Lung (tissue), 12 donors: ENCODE data around the gene RHOB. TPM values are rescaled to one million over a fixed set of nuclear protein-coding genes. Genes with fewer than 3 reads are reported as not detected.

Source experiments
- ATAC-seq: fragments of 200-7000 bp; cut with Tn5 transposase; one replicate; pipeline ENCODE4 v1.9.1; 2020; ENCODE audit warnings: moderate number of reproducible peaks; ENCODE audit not compliant: insufficient read depth, low FRiP score
- DNase-seq, 3 donors: peaks; one replicate each; pipeline ENCODE4 v3.0.0-alpha.2; 2013 to 2017
- H3K27ac ChIP-seq, 2 donors: one replicate each; pipeline ENCODE4 v1.5.1; 2013; ENCODE audit warnings: mild to moderate bottlenecking in 2 of 2, moderate library complexity in 2 of 2, control low read depth in 1 of 2, inconsistent platforms in 1 of 2, low read depth in 1 of 2, low read length in 1 of 2
- H3K27me3 ChIP-seq, 3 donors: one replicate each; pipeline ENCODE4 v1.5.1; 2013; ENCODE audit warnings: low read length in 2 of 3; ENCODE audit not compliant: control insufficient read depth in 3 of 3, insufficient read depth in 3 of 3
- H3K36me3 ChIP-seq, 4 donors: one replicate each; pipeline ENCODE4 v1.5.1; 2013; ENCODE audit warnings: low read length in 4 of 4, mild to moderate bottlenecking in 1 of 4, moderate library complexity in 1 of 4; ENCODE audit not compliant: control insufficient read depth in 4 of 4, insufficient read depth in 4 of 4
- H3K4me1 ChIP-seq, 5 donors: one replicate each; pipeline ENCODE4 v1.5.1; 2013; ENCODE audit warnings: low read length in 5 of 5, mild to moderate bottlenecking in 2 of 5, moderate library complexity in 1 of 5; ENCODE audit not compliant: control insufficient read depth in 5 of 5, insufficient read depth in 5 of 5
- H3K4me3 ChIP-seq: one replicate; pipeline ENCODE4 v1.5.1; 2013; ENCODE audit warnings: mild to moderate bottlenecking, control low read depth, moderate library complexity
- H3K9ac ChIP-seq, 2 donors: one replicate each; pipeline ENCODE4 v1.5.1; 2013; ENCODE audit warnings: low read length in 2 of 2, control low read depth in 1 of 2; ENCODE audit not compliant: insufficient read depth in 1 of 2
- H3K9me3 ChIP-seq, 4 donors: one replicate each; pipeline ENCODE4 v1.5.1; 2013; ENCODE audit warnings: low read length in 3 of 4, mild to moderate bottlenecking in 1 of 4, moderate library complexity in 1 of 4; ENCODE audit not compliant: control insufficient read depth in 4 of 4, insufficient read depth in 3 of 4
- WGBS, 2 donors: extraction: QIAGEN DNeasy Blood & Tissue Kit; methylation state at CpG; one replicate each; pipeline ENCODE4 v1.1.7; 2013; 5-methylcytosine and 5-hydroxymethylcytosine counted together
- polyA plus RNA-seq, 2 donors: library from polyadenylated mRNA; stranded (reverse); fragments of 200-250 nt; gene quantifications; one replicate each; pipeline ENCODE4 v1.2.1, GENCODE V29; 2013
- total RNA-seq, 2 donors: library from RNA; depleted of rRNA in 1 of 2; stranded (reverse); fragments of >200 nt in 1 of 2; gene quantifications; one replicate each; pipeline ENCODE4 v1.2.1, GENCODE V29; 2014 to 2021
- TF ChIP-seq, protein P1 (sequence below): IDR thresholded peaks from 2 replicates; pipeline ENCODE4 v1.5.1; 2012; ENCODE audit warnings: mild to moderate bottlenecking; ENCODE audit errors: control extremely low read depth, extremely low read depth
- donor health status: control.
- donor health status: control.
- donor health status: Bipolar disorder and iron deficiency.
- donor health status: healthy.
- donor health status: DM: yes; HTN: yes; CAD: no.

Gene RHOB
- total and polyA plus RNA-seq, 4 donors, result 93.2 to 354 (median 249) TPM

DNA sequence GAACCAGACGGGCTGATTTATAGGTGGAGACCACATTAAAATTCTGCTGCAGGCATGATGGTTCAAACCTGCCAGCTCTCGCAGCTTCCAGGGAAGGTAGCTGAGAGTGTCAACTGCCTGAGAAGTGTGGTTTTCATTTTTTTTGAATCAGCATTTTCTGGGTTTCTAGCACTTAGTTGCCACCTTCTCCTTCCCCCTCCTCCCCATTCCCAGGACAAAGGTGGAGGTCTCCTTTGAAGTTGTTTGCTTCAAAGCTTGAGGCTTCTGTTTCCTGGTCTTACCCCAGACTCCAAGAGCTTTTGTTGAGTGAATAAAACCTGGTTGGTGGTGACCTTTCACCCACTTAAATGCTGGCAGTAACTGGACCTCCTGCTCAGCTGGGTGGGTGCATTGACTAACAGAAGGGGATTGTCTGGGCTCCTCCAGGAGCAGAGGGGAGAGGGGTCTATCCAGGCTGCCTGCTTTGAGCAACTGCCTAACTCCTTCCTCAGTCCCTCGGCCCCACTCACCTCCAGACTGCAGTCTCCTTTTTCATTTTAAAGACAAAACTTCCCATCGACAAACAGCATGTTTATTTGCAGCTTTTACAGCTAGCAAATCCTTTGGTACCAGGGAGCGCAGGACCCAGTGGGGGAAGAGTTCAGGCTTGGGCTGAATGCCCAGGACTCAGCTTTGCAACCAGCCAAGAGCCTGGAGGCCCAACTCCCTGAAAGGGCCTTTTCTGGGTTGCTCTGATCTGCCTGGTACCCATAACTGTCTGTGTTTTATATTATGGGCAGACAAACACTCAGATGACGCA is 3.5 kb downstream of the RHOB start:
- TF ChIP-seq, protein P1, sequence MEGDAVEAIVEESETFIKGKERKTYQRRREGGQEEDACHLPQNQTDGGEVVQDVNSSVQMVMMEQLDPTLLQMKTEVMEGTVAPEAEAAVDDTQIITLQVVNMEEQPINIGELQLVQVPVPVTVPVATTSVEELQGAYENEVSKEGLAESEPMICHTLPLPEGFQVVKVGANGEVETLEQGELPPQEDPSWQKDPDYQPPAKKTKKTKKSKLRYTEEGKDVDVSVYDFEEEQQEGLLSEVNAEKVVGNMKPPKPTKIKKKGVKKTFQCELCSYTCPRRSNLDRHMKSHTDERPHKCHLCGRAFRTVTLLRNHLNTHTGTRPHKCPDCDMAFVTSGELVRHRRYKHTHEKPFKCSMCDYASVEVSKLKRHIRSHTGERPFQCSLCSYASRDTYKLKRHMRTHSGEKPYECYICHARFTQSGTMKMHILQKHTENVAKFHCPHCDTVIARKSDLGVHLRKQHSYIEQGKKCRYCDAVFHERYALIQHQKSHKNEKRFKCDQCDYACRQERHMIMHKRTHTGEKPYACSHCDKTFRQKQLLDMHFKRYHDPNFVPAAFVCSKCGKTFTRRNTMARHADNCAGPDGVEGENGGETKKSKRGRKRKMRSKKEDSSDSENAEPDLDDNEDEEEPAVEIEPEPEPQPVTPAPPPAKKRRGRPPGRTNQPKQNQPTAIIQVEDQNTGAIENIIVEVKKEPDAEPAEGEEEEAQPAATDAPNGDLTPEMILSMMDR, result no peak
- peak; percentile 73 to 85 (median 82) for DNase-seq

DNA sequence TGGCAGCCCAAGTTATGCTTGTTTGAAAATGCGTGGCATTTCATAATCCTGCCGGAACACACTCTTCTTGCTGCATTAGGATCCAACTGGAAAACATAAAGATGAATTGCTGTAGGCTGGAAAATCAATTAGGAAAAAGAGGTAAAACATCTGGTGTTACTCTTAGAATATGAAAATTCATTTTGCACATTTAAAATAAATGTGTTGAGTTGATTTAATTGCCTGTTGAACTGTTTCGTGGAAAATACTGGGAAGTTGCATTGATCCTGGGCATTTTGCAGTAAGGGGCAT is 4.1 kb downstream of the RHOB start:
- no peaks in the 10 kb centered on the region for H3K9me3 ChIP-seq
- H3K4me3 ChIP-seq, result no peak overlapping the region
- peaks cover 0 to 38% (median 14%) of the 10 kb centered on the region in 5 donors for H3K4me1 ChIP-seq
- peaks cover 0 to 7% (median 2%) of the 10 kb centered on the region in 4 donors for H3K36me3 ChIP-seq
- TF ChIP-seq, protein P1, result no peak
- no peak overlapping the region for H3K9ac ChIP-seq
- DNase-seq, result no peak
- H3K27me3 ChIP-seq, result no peaks in the 10 kb centered on the region
- H3K27ac ChIP-seq, result peak overlapping the region in 1 of 2 donors; percentile 89
- no peak for ATAC-seq
- 52 to 61% methylated on average over 3 of the region's 3 CpGs for WGBS, 2 donors

More for the DNA sequence above, 3.5 kb downstream of the RHOB start:
- whole genome bisulfite sequencing, 2 donors, result 42 to 69% methylated on average over 6 of the region's 6 CpGs
- no peak for ATAC-seq
- no peaks in the 10 kb centered on the region for H3K9me3 ChIP-seq
- H3K4me3 ChIP-seq, result no peak overlapping the region
- peak overlapping the region in 1 of 2 donors; percentile 53 for H3K9ac ChIP-seq
- peaks cover 0 to 7% (median 2%) of the 10 kb centered on the region in 4 donors for H3K36me3 ChIP-seq
- H3K27me3 ChIP-seq, result no peaks in the 10 kb centered on the region
- H3K4me1 ChIP-seq, result peaks cover 0 to 38% (median 14%) of the 10 kb centered on the region in 5 donors
- peak overlapping the region; percentile 80 to 89 for H3K27ac ChIP-seq

DNA sequence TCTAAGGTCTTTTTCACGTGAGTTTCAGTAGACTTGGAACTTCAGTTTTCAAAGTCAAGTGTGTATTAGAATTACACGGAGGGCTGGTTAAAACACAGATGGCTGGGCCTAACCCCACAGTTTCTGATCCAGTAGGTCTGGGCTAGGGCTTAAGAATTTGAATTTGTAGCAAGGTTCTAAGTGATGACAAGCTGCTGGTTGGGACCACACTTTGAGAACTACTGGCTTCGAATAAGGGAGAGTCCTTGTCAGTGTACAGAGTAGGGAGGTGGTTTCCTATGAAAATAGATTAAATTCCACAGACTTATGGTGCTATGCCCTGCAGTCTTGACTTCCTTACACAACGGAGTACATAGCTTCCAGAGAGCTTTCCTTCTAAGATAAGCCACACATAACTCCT is 4.5 kb downstream of the RHOB start:
- 61 to 74% methylated on average over 4 of the region's 4 CpGs for WGBS, 2 donors
- DNase-seq (peak in 2 of 3 donors; percentile 12 to 33), ATAC-seq (no peak)
- Histone ChIP-seq H3K27me3 (no peaks in the 10 kb centered on the region), H3K9me3 (no peaks in the 10 kb centered on the region), H3K27ac (peak overlapping the region; percentile 33 to 89), H3K4me1 (peaks cover 0 to 38% (median 11%) of the 10 kb centered on the region in 5 donors), H3K36me3 (peaks cover 0 to 7% (median 2%) of the 10 kb centered on the region in 4 donors), H3K4me3 (no peak overlapping the region), H3K9ac (no peak overlapping the region)
- TF ChIP-seq, protein P1, result no peak
